Spleen (tissue), 7 donors: Measurements from ENCODE around the gene TMSB4X.

Experiments used
- POLR2A ChIP-seq, 3 donors: fragments of 450-650 bp; IDR thresholded peaks; one replicate each; pipeline ENCODE4 v1.5.1; 2017; ENCODE audit warnings: antibody characterized with exemption in 3 of 3, mild to moderate bottlenecking in 1 of 3
- TF ChIP-seq, protein P1 (sequence below), 11 experiments: fragments of 200-600 bp in 7 of 11; fragments of 450-650 bp in 4 of 11; sonication (generic) in 4 of 11; IDR thresholded peaks in 8 of 11; conservative IDR thresholded peaks in 3 of 11; 1 replicate in 7 of 11; 2 replicates in 4 of 11; pipeline versions ENCODE4 v1.4.0 to v1.8.0; 2016 to 2021; ENCODE audit warnings: antibody characterized with exemption in 11 of 11, inconsistent platforms in 4 of 11, mild to moderate bottlenecking in 1 of 11
- donor health status: DM: no; HTN: no; CAD: no; lungs with moderate emphysema.
- donor health status: DM: no; HTN: no; CAD: no.
- donor health status: DM: no; HTN: no; CAD: no.

DNA sequence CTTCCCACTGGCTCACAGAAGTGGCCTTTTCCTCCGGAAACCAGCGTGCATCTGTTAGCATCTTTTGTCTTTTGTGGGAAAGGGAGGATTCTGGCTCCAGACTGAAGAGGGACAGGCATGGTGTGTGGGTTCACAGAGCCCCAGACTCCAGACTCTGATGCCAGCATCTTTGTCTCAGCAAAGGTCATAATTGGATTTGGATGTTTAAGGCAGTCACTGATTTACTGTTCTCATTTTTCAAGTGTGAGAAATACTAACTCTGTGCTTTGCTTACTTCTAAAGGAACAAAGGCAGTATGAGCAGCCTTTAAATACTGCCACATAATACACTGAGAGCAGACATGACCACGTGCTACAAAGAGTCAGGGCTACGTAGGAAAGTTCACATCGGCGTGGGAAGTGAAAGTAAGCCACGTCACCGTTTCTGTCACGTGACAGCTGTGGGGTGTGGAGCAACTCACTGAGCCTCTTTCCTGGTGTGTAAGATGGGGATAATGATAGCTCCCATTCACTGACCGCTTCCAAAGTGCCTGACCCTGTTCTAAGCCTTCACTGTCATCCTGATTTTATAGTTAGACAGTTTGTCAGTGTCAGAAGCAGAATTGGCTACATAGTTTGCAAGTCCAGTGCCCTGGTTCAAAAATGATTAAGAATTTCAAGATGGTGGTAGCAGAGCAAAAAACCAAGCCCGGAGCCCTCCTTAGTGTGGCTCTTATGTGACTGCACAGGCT lies 24.8 kb upstream of the TMSB4X start:
- TF ChIP-seq, protein P1, sequence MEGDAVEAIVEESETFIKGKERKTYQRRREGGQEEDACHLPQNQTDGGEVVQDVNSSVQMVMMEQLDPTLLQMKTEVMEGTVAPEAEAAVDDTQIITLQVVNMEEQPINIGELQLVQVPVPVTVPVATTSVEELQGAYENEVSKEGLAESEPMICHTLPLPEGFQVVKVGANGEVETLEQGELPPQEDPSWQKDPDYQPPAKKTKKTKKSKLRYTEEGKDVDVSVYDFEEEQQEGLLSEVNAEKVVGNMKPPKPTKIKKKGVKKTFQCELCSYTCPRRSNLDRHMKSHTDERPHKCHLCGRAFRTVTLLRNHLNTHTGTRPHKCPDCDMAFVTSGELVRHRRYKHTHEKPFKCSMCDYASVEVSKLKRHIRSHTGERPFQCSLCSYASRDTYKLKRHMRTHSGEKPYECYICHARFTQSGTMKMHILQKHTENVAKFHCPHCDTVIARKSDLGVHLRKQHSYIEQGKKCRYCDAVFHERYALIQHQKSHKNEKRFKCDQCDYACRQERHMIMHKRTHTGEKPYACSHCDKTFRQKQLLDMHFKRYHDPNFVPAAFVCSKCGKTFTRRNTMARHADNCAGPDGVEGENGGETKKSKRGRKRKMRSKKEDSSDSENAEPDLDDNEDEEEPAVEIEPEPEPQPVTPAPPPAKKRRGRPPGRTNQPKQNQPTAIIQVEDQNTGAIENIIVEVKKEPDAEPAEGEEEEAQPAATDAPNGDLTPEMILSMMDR (IDR thresholded peaks at IDR 0.05 in 8 of 11, conservative IDR thresholded peaks at IDR 0.05 in 3 of 11) = no peak
- peak in 1 of 3 donors; percentile 40 for TF ChIP-seq POLR2A (IDR thresholded peaks at IDR 0.05)
